ENCODE results near the gene ADGRG6. TPM values are rescaled to one million over a fixed set of nuclear protein-coding genes. Genes with fewer than 3 reads are reported as not detected.

Gene ADGRG6
- total and polyA plus RNA-seq, 9 of the 15 experiments (the other 6 are each of a cell fraction or from before 2014, with no cell fraction given), result under 0.01 to 0.11 (median 0.05) TPM; not detected in 5

GRCh38 chr6:142361345-142361744 is 59.5 kb downstream of the ADGRG6 start:
- H4K20me1 ChIP-seq (replicated peaks; ENCODE audit: control insufficient read depth, insufficient read depth, low read length), result no peaks in the 10 kb centered on the region
- H3K9me1 ChIP-seq (ENCODE audit: control insufficient read depth, insufficient read depth, low read length), result no peaks in the 10 kb centered on the region
- no peak overlapping the region for H3K4me2 ChIP-seq (ENCODE audit: insufficient read depth, low read length)
- no peak overlapping the region for H2AFZ ChIP-seq (ENCODE audit: low read depth, low read length)
- H3K27ac ChIP-seq (ENCODE audit: extremely low read depth, low read depth, low read length), result no peak overlapping the region
- H3K36me3 ChIP-seq (ENCODE audit: control insufficient read depth, insufficient read depth, low read length), result no peaks in the 10 kb centered on the region
- ATAC-seq, result no peak
- H3K79me2 ChIP-seq (ENCODE audit: control insufficient read depth, insufficient read depth, low read length), result no peaks in the 10 kb centered on the region
- intact Hi-C loops (cut with micrococcal nuclease) (no loop called here), in situ Hi-C loops (cut with MboI) (no loop called here)
- no peaks in the 10 kb centered on the region for H3K27me3 ChIP-seq (ENCODE audit: control insufficient read depth in 2 of 2, insufficient read depth in 2 of 2, low read length in 2 of 2)
- no TSS peak for BruUV-seq (replicated peaks)
- no peaks in the 10 kb centered on the region for H3K4me1 ChIP-seq (replicated peaks in 1 of 2; ENCODE audit: control insufficient read depth in 2 of 2, insufficient read depth in 2 of 2, low read length in 2 of 2)
- DNase-seq (ENCODE audit: extremely low read depth in 1 of 4, low spot score in 3 of 4), result no peak
- no peak overlapping the region for H3K9ac ChIP-seq (ENCODE audit: insufficient read depth in 1 of 2, low read depth in 2 of 2, low read length in 2 of 2)
- POLR2A ChIA-PET, result no interaction called here
- WGBS (ENCODE audit: insufficient coverage, low coverage, missing lambda C conversion rate), result 2% methylated on average over 5 of the region's 5 CpGs
- FAIRE-seq, result no peak
- H3K9me3 ChIP-seq (replicated peaks; ENCODE audit: control insufficient read depth, insufficient read depth, low read depth, low read length), result no peaks in the 10 kb centered on the region
- CTCF ChIA-PET (ENCODE audit: low intra/inter-chr PET ratio), result no interaction called here
- no peak overlapping the region for H3K4me3 ChIP-seq
- TF ChIP-seq ZNF41 (CRISPR knock-in tag; conservative IDR thresholded peaks at IDR 0.05) (no peak), NFRKB (IDR thresholded peaks at IDR 0.05; ENCODE audit: low read depth) (no peak), IRF1 (CRISPR knock-in tag; IDR thresholded peaks at IDR 0.05; ENCODE audit: borderline replicate concordance) (no peak), ZNF512 (tag; IDR thresholded peaks at IDR 0.05) (no peak), THAP12 (CRISPR knock-in tag; IDR thresholded peaks at IDR 0.05) (no peak), ZBTB40 (IDR thresholded peaks at IDR 0.05) (no peak), ZBTB40 (CRISPR knock-in tag; IDR thresholded peaks at IDR 0.05) (no peak), THAP7 (CRISPR knock-in tag; IDR thresholded peaks at IDR 0.05) (no peak)
